ENCODE measurements around the gene SUPT20H.

DNA sequence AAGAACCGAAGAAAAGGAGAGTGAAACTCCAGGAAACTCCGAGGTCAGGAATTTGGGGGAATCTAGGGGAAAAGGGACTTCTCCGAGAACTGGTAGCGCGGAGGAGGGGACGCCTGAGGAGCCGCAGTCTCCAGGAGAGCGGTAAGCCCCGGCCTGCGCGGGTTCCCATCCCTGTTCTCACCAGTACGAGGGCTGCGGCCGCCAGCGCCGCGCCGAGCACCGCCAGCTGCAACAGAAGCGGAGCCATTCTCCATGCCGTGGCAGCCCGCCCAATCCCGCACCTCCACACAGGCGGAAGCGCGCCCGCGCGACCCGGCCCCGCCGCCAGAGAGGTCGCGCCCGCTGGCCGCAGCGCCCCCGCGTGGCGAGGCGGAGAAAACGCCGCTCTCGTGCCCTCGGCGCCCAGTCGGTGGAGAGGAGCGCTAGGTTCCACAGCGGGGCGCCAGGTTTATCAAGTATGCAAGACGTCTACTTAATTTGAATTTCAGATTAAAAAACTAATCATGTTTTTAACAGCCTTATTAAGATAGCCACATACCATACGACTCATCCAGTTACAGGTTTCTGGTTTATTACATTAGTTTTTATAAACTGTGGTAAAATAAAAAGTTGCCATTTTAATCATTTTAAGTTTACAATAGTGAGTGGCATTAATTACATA lies 60.3 kb downstream of the SUPT20H start, which contains the start of gene ALG5:
- TF ChIP-seq STAG1 (CRISPR knock-in tag; IDR thresholded peaks at IDR 0.05) (peak; percentile 38; the same call in 1 of the 2 replicates), ZNF501 (CRISPR knock-in tag; IDR thresholded peaks at IDR 0.05) (no peak), KDM4B (CRISPR knock-in tag; IDR thresholded peaks at IDR 0.05) (no peak), MED1 (CRISPR knock-in tag; IDR thresholded peaks at IDR 0.05) (peak; percentile 81), PHF5A (CRISPR knock-in tag; IDR thresholded peaks at IDR 0.05; ENCODE audit: low read depth, unreplicated experiment) (no peak), ZNF333 (CRISPR knock-in tag; IDR thresholded peaks at IDR 0.05; ENCODE audit: borderline replicate concordance) (no peak), GABPA (IDR thresholded peaks at IDR 0.05; ENCODE audit: low read depth, low read length) (peak; percentile 81), GABPA (CRISPR knock-in tag; IDR thresholded peaks at IDR 0.05; ENCODE audit: low read depth) (peak; percentile 76), E2F1 (CRISPR knock-in tag; IDR thresholded peaks at IDR 0.05) (0 out of 2 replicates have a peak, but pooled peaks have one; percentile 41)
